ENCODE data around the gene NUP62. TPM values are rescaled to one million over a fixed set of nuclear protein-coding genes. Genes with fewer than 3 reads are reported as not detected.

Gene NUP62
- total RNA-seq, 1 experiment from 2014 or later: 85.2 TPM

GRCh38 chr19:49872245-49873128 lies 56.8 kb downstream of the NUP62 start:
- intact Hi-C loops (cut with micrococcal nuclease): no loop called here
- TF ChIP-seq MAX (IDR thresholded peaks at IDR 0.05): no peak
- TF ChIP-seq ZNF274 (IDR thresholded peaks at IDR 0.05; ENCODE audit: low read depth, low read length): no peak
- TF ChIP-seq EZH2 (IDR thresholded peaks at IDR 0.05): no peak
- TF ChIP-seq EGR1 (IDR thresholded peaks at IDR 0.05; ENCODE audit: low read depth): no peak
- no peak for TF ChIP-seq SP1 (IDR thresholded peaks at IDR 0.05; ENCODE audit: low read depth)
- no peak for TF ChIP-seq EZH2phosphoT487 (IDR thresholded peaks at IDR 0.05; ENCODE audit: borderline replicate concordance)
- TF ChIP-seq SIN3A (IDR thresholded peaks at IDR 0.05; ENCODE audit: low read depth): no peak
- CTCF ChIA-PET: no interaction called here
- peaks cover 26% of the 10 kb centered on the region for H3K79me2 ChIP-seq (ENCODE audit: insufficient read depth, low read length)
- POLR2A ChIA-PET: interaction anchor here (0.6 kb wide), 1 partner anchor 365 kb away, joined by 3 read pairs; no protein-coding TSS in a partner anchor
- no peak overlapping the region for H3K9ac ChIP-seq (ENCODE audit: low read length)
- no peaks in the 10 kb centered on the region for H4K20me1 ChIP-seq (ENCODE audit: insufficient read depth)
- BruUV-seq (replicated peaks): no TSS peak
- H2AFZ ChIP-seq (ENCODE audit: low read depth, low read length, poor library complexity, severe bottlenecking): no peak overlapping the region
- H3K4me1 ChIP-seq (ENCODE audit: control insufficient read depth in 1 of 2, insufficient read depth in 2 of 2, low read length in 2 of 2): peaks cover 21 to 46% of the 10 kb centered on the region in 2 experiments; a peak in 3 of 4 replicates
- H3K36me3 ChIP-seq (ENCODE audit: control insufficient read depth in 1 of 2, insufficient read depth in 2 of 2, low read length in 2 of 2): peaks cover 0 to 9% of the 10 kb centered on the region in 2 experiments; a peak in 1 of 4 replicates
- no peaks in the 10 kb centered on the region for H3K9me3 ChIP-seq (ENCODE audit: control insufficient read depth in 1 of 2, insufficient read depth in 1 of 2, low read depth in 1 of 2, low read length in 2 of 2)
- H3K4me3 ChIP-seq (replicated peaks in 1 of 2; ENCODE audit: low read depth in 1 of 2, low read length in 2 of 2): no peak overlapping the region
- ATAC-seq (no peak), DNase-seq (ENCODE audit: low read depth, low spot score) (no peak)
- 0 out of 2 replicates have a peak overlapping the region, but pooled peaks have one; percentile 20 for H3K27ac ChIP-seq (ENCODE audit: low read depth, low read length)
- RAD21 ChIA-PET (ENCODE audit: low non-redundant PET in 1 of 2, low total read pairs in 2 of 2, uncharacterized antibody in 2 of 2, unreplicated experiment in 2 of 2): no interaction called here
- H3K9me2 ChIP-seq (ENCODE audit: insufficient read depth): no peaks in the 10 kb centered on the region
- no peaks in the 10 kb centered on the region for H3K27me3 ChIP-seq (ENCODE audit: insufficient read depth, low read length)
- H3K4me2 ChIP-seq (ENCODE audit: low read length): no peak overlapping the region

- Histone ChIP-seq H3K9ac (ENCODE audit: low read length) (no peak overlapping the region), H3K27me3 (ENCODE audit: insufficient read depth, low read length) (no peaks in the 10 kb centered on the region), H3K27ac (ENCODE audit: low read depth, low read length) (peak overlapping the region; percentile 83), H3K4me1 (ENCODE audit: control insufficient read depth in 1 of 2, insufficient read depth in 2 of 2, low read length in 2 of 2) (peaks cover 21 to 50% of the 10 kb centered on the region in 2 experiments; a peak in 3 of 4 replicates), H3K36me3 (ENCODE audit: control insufficient read depth in 1 of 2, insufficient read depth in 2 of 2, low read length in 2 of 2) (peaks cover 0 to 9% of the 10 kb centered on the region in 2 experiments; a peak in 1 of 4 replicates), H4K20me1 (ENCODE audit: insufficient read depth) (no peaks in the 10 kb centered on the region), H3K4me3 (replicated peaks in 1 of 2; ENCODE audit: low read depth in 1 of 2, low read length in 2 of 2) (no peak overlapping the region), H3K9me3 (ENCODE audit: control insufficient read depth in 1 of 2, insufficient read depth in 1 of 2, low read depth in 1 of 2, low read length in 2 of 2) (no peaks in the 10 kb centered on the region), H3K9me2 (ENCODE audit: insufficient read depth) (no peaks in the 10 kb centered on the region), H3K79me2 (ENCODE audit: insufficient read depth, low read length) (peaks cover 31% of the 10 kb centered on the region), H2AFZ (ENCODE audit: low read depth, low read length, poor library complexity, severe bottlenecking) (no peak overlapping the region), H3K4me2 (ENCODE audit: low read length) (peak overlapping the region; percentile 79; the same call in 1 of the 2 replicates)
- ChIA-PET POLR2A (no interaction called here), RAD21 (ENCODE audit: low non-redundant PET in 1 of 2, low total read pairs in 2 of 2, uncharacterized antibody in 2 of 2, unreplicated experiment in 2 of 2) (no interaction called here), CTCF (no interaction called here)
- BruUV-seq (replicated peaks): no TSS peak
- intact Hi-C loops (cut with micrococcal nuclease): no loop called here
- TF ChIP-seq ZNF274 (IDR thresholded peaks at IDR 0.05; ENCODE audit: low read depth, low read length) (no peak), ELF1 (IDR thresholded peaks at IDR 0.05; ENCODE audit: borderline replicate concordance, low read depth) (no peak), SRF (IDR thresholded peaks at IDR 0.05; ENCODE audit: low read depth) (no peak), TCF7L2 (IDR thresholded peaks at IDR 0.05; ENCODE audit: borderline replicate concordance, extremely low read depth, insufficient read depth, insufficient read length) (no peak), REST (IDR thresholded peaks at IDR 0.05; ENCODE audit: low read depth) (no peak), JUND (IDR thresholded peaks at IDR 0.05) (no peak), POLR2A (IDR thresholded peaks at IDR 0.05; ENCODE audit: borderline replicate concordance, extremely low read depth, insufficient read depth, insufficient read length) (no peak), CBX3 (IDR thresholded peaks at IDR 0.05; ENCODE audit: low read depth) (no peak)
- DNase-seq (ENCODE audit: low read depth, low spot score) (no peak), ATAC-seq (no peak)
These were observed 57.8 kb downstream of the NUP62 start for GRCh38 chr19:49871349-49871985.
